IMR-90 (cell line): ENCODE measurements around the gene CSE1L. TPM values are rescaled to one million over a fixed set of nuclear protein-coding genes. Genes with fewer than 3 reads are reported as not detected.
A peak's percentile ranks its signal among the peaks of the same experiment; 100 is the strongest.

Source experiments
- ATAC-seq: fragments of 200-7000 bp; cut with Tn5 transposase; 2 replicates; pipeline ENCODE4 v1.9.1; 2020; ENCODE audit warnings: low read depth, mild to moderate bottlenecking, moderate library complexity
- BruUV-seq: library from RNA; stranded (reverse); fragments of 400-500 nt; replicated peaks from 2 replicates; lab custom pipeline; 2021; lab: Mats Ljungman, UMichigan
- CTCF ChIA-PET: fragments of 300-600 bp; formaldehyde crosslinking; extraction: SDS; loops from one replicate; lab custom pipeline; 2021; ENCODE audit warnings: antibody characterized with exemption; lab: Yijun Ruan, JAX
- POLR2A ChIA-PET: fragments of 300-600 bp; sonication (Branson Sonifier 250); formaldehyde crosslinking; loops from one replicate; lab custom pipeline; 2022; ENCODE audit warnings: antibody characterized with exemption; ENCODE audit not compliant: unreplicated experiment; lab: Charles Lee
- DNase-seq: peaks from one replicate; pipeline ENCODE4 v3.0.0; 2013
- H2AFZ ChIP-seq: replicated peaks from 2 replicates; pipeline ENCODE3; 2013; ENCODE audit warnings: low read length, mild to moderate bottlenecking; ENCODE audit not compliant: poor library complexity
- H2AK5ac ChIP-seq: 2 replicates; pipeline ENCODE4 v1.6.1; 2013; ENCODE audit warnings: low read depth, low read length, inconsistent platforms
- H2AK9ac ChIP-seq: replicated peaks from 2 replicates; pipeline ENCODE3; 2013; ENCODE audit warnings: mild to moderate bottlenecking, low read depth, low read length, moderate library complexity; ENCODE audit not compliant: poor library complexity
- H2BK120ac ChIP-seq: 2 replicates; pipeline ENCODE4 v1.6.1; 2013; ENCODE audit warnings: low read depth, low read length, inconsistent platforms
- H2BK15ac ChIP-seq: 3 replicates; pipeline ENCODE4 v1.6.1; 2013; ENCODE audit warnings: low read depth, low read length, inconsistent platforms
- H2BK20ac ChIP-seq: 2 replicates; pipeline ENCODE4 v1.6.1; 2013; ENCODE audit warnings: low read depth, mild to moderate bottlenecking, inconsistent platforms, low read length, moderate library complexity
- H2BK5ac ChIP-seq: 2 replicates; pipeline ENCODE4 v1.6.1; 2013; ENCODE audit warnings: mild to moderate bottlenecking, low read depth, low read length, inconsistent platforms; ENCODE audit not compliant: poor library complexity, severe bottlenecking
- H3K14ac ChIP-seq: replicated peaks from 2 replicates; pipeline ENCODE4 v1.6.1; 2013; ENCODE audit warnings: low read depth, low read length, inconsistent platforms
- H3K18ac ChIP-seq: 2 replicates; pipeline ENCODE4 v1.6.1; 2013; ENCODE audit warnings: low read depth, low read length, control low read depth
- H3K23ac ChIP-seq: 2 replicates; pipeline ENCODE4 v1.6.1; 2013; ENCODE audit warnings: low read depth, low read length, inconsistent platforms
- H3K27ac ChIP-seq: 2 replicates; pipeline ENCODE4 v1.5.1; 2013; ENCODE audit warnings: mild to moderate bottlenecking, control low read depth, low read length; ENCODE audit not compliant: insufficient read depth
- H3K27me3 ChIP-seq: 2 replicates; pipeline ENCODE4 v1.6.1; 2013; ENCODE audit warnings: low read length; ENCODE audit not compliant: control insufficient read depth, insufficient read depth
- H3K36me3 ChIP-seq: 2 replicates; pipeline ENCODE4 v1.6.1; 2013; ENCODE audit warnings: low read length, mixed read lengths; ENCODE audit not compliant: control insufficient read depth, insufficient read depth
- H3K4ac ChIP-seq: 2 replicates; pipeline ENCODE4 v1.6.1; 2013; ENCODE audit warnings: low read depth, low read length, inconsistent platforms
- H3K4me1 ChIP-seq: 2 replicates; pipeline ENCODE4 v1.6.1; 2013; ENCODE audit warnings: low read length, mixed read lengths; ENCODE audit not compliant: control insufficient read depth, insufficient read depth
- H3K4me2 ChIP-seq: 2 replicates; pipeline ENCODE4 v1.6.1; 2013; ENCODE audit warnings: low read depth, mild to moderate bottlenecking, control low read depth, low read length, moderate library complexity
- H3K4me3 ChIP-seq: 2 replicates; pipeline ENCODE4 v1.5.1; 2013; ENCODE audit warnings: low read depth, mild to moderate bottlenecking, control low read depth, low read length, moderate library complexity; ENCODE audit not compliant: insufficient read depth
- H3K56ac ChIP-seq: 2 replicates; pipeline ENCODE4 v1.6.1; 2013; ENCODE audit warnings: low read length, inconsistent platforms; ENCODE audit not compliant: insufficient read depth; ENCODE audit errors: extremely low read depth
- H3K79me1 ChIP-seq, 2 experiments: 2 replicates each; pipeline ENCODE4 v1.6.1; 2013; ENCODE audit warnings: low read length in 2 of 2, inconsistent platforms in 1 of 2, low read depth in 1 of 2
- H3K9ac ChIP-seq: 2 replicates; pipeline ENCODE4 v1.6.1; 2013; ENCODE audit warnings: low read depth, low read length, control low read depth
- H3K9me1 ChIP-seq: 2 replicates; pipeline ENCODE4 v1.6.1; 2013; ENCODE audit warnings: low read length, inconsistent platforms; ENCODE audit not compliant: insufficient read depth
- H3K9me3 ChIP-seq: 2 replicates; pipeline ENCODE4 v1.6.1; 2013; ENCODE audit warnings: low read length; ENCODE audit not compliant: control insufficient read depth, insufficient read depth
- H4K20me1 ChIP-seq: 2 replicates; pipeline ENCODE4 v1.6.1; 2013; ENCODE audit warnings: low read length, inconsistent platforms; ENCODE audit not compliant: insufficient read depth
- H4K5ac ChIP-seq: 2 replicates; pipeline ENCODE4 v1.6.1; 2013; ENCODE audit warnings: mild to moderate bottlenecking, low read depth, low read length, control low read depth
- H4K8ac ChIP-seq, 2 experiments: 2 replicates each; pipeline ENCODE4 v1.6.1; 2013; ENCODE audit warnings: low read depth in 2 of 2, low read length in 2 of 2, control low read depth in 1 of 2, inconsistent platforms in 1 of 2
- H4K91ac ChIP-seq: 2 replicates; pipeline ENCODE4 v1.6.1; 2013; ENCODE audit warnings: low read depth, low read length, inconsistent platforms; ENCODE audit not compliant: insufficient read depth
- BHLHE40 ChIP-seq: fragments of 150-350 bp; IDR thresholded peaks from 2 replicates; pipeline ENCODE4 v1.6.1; 2016; ENCODE audit warnings: mild to moderate bottlenecking, low read depth, low read length
- CEBPB ChIP-seq: IDR thresholded peaks from 2 replicates; pipeline ENCODE4 v1.6.1; 2012; ENCODE audit warnings: low read depth, low read length, improper control_type of control experiment
- CHD1 ChIP-seq: IDR thresholded peaks from 2 replicates; pipeline ENCODE4 v1.6.1; 2012; ENCODE audit warnings: low read depth, low read length, improper control_type of control experiment
- FOS ChIP-seq: fragments of 150-350 bp; IDR thresholded peaks from 2 replicates; pipeline ENCODE4 v1.6.1; 2016; ENCODE audit warnings: low read depth, low read length
- MAZ ChIP-seq: IDR thresholded peaks from 2 replicates; pipeline ENCODE4 v1.6.1; 2012; ENCODE audit warnings: low read depth, mild to moderate bottlenecking, low read length, improper control_type of control experiment, moderate library complexity, borderline replicate concordance
- MXI1 ChIP-seq: IDR thresholded peaks from 2 replicates; pipeline ENCODE4 v1.6.1; 2012; ENCODE audit warnings: low read depth, mild to moderate bottlenecking, low read length, moderate library complexity, borderline replicate concordance
- RFX5 ChIP-seq: IDR thresholded peaks from 2 replicates; pipeline ENCODE4 v1.8.0; 2012; ENCODE audit warnings: low read depth, mild to moderate bottlenecking, low read length, moderate library complexity
- WGBS, 2 experiments: methylation state at CpG; one replicate each; pipeline versions ENCODE4 v1.1.5 to v1.1.7; 2013; ENCODE audit warnings: missing lambda C conversion rate in 2 of 2; ENCODE audit not compliant: insufficient read length in 1 of 2; ENCODE audit errors: extremely low coverage in 2 of 2; 5-methylcytosine and 5-hydroxymethylcytosine counted together
- dilution Hi-C: fragments of 300-500 bp; cut with HindIII; formaldehyde crosslinking; loops from one replicate; pipeline ENCODE4 v1.14.3; 2018; ENCODE audit warnings: low sequenced_read_pairs; ENCODE audit not compliant: unreplicated experiment
- in situ Hi-C: fragments of 300-500 bp; cut with MboI; formaldehyde crosslinking; loops from 3 replicates; pipeline ENCODE4 v1.14.3; 2019; ENCODE audit warnings: low sequenced_read_pairs, inconsistent platforms, mixed read lengths
- intact Hi-C: fragments of 100-400 bp; cut with micrococcal nuclease; formaldehyde crosslinking; loops from 2 replicates; pipeline ENCODE4 v1.10.0; 2022
- polyA plus RNA-seq, 3 experiments: library from polyadenylated mRNA; depleted of rRNA; stranded (reverse); fragments of >200 nt; gene quantifications; 2 replicates each; pipeline ENCODE4 v1.2.3, GENCODE V29; 2012; ENCODE audit warnings: low replicate concordance in 1 of 3
- total RNA-seq: library from RNA; depleted of rRNA; stranded (reverse); fragments of >200 nt; gene quantifications from 2 replicates; pipeline ENCODE4 v1.2.3, GENCODE V29; 2012

CSE1L gene
- total and polyA plus RNA-seq, 2 of the 4 experiments (the other 2 are of a cell fraction), result 34.3 to 81.7 TPM

GRCh38 chr20:49100972-49101371 is 54.9 kb downstream of the CSE1L start:
- Histone ChIP-seq H4K5ac (no peak overlapping the region), H3K14ac (no peak overlapping the region), H3K9me3 (no peaks in the 10 kb centered on the region), H3K18ac (no peak overlapping the region), H3K4me3 (no peak overlapping the region), H3K36me3 (peaks cover 31% of the 10 kb centered on the region), H2BK15ac (no peak overlapping the region), H3K23ac (no peak overlapping the region), H3K9ac (no peak overlapping the region), H2BK5ac (no peak overlapping the region), H4K8ac (no peak overlapping the region), H3K9me1 (no peaks in the 10 kb centered on the region), H2AK9ac (no peak overlapping the region), H2BK20ac (no peak overlapping the region), H2AFZ (no peak overlapping the region), H3K4me2 (no peak overlapping the region), H3K56ac (no peak overlapping the region), H2AK5ac (no peak overlapping the region), H3K4me1 (no peaks in the 10 kb centered on the region), H3K79me1 (peaks cover 16 to 30% of the 10 kb centered on the region in 2 experiments; a peak in 3 of 4 replicates), H3K27ac (no peak overlapping the region), H4K91ac (no peak overlapping the region), H4K20me1 (no peaks in the 10 kb centered on the region), H3K4ac (no peak overlapping the region), H3K27me3 (no peaks in the 10 kb centered on the region), H2BK120ac (no peak overlapping the region)
- ChIA-PET CTCF (interaction anchor here (0.8 kb wide), 1 partner anchor 13 kb away, joined by 3 read pairs; no protein-coding TSS in a partner anchor), POLR2A (no interaction called here)
- in situ Hi-C loops, result no loop called here
- ATAC-seq, result peak; percentile 22
- dilution Hi-C loops, result no loop called here
- WGBS, 2 experiments, result no CpG with 5 or more reads among the region's 4 CpGs
- intact Hi-C loops, result no loop called here
- no TSS peak for BruUV-seq
- no peak for TF ChIP-seq MAZ
- TF ChIP-seq BHLHE40, result no peak
- no peak for TF ChIP-seq CEBPB
- no peak for TF ChIP-seq FOS
- TF ChIP-seq CHD1, result no peak
- no peak for TF ChIP-seq MXI1
- no peak for TF ChIP-seq RFX5
- DNase-seq, result peak; percentile 3
